Measurements from ENCODE around the gene GBA3.

GBA3 gene

DNA sequence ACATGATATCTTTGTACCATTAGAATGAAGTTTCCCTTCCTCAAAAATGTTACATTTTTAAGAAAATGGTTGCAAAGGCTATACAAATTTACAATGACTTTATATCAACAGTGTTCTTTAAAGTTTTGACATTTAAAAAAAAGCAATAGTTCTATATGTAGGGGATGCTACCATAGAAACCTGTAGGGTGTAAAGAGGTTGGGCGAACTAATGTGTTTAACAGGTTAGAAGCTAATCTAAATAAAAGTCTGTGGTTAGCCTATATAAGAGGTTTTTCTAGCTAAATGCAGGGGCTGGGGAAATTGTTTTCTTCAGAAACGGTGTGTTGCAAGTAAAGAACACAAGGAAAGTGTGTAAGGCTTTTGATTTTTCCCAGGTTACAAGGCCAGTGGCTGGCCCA, 73.3 kb downstream of the GBA3 start:
- Mint-ChIP-seq H3K4me1 (ENCODE audit: low read depth) (peaks cover 25% of the 10 kb centered on the region), H3K27ac (no peak overlapping the region), H3K4me3 (no peak overlapping the region), H3K9me3 (peaks cover 43% of the 10 kb centered on the region), H3K27me3 (ENCODE audit: low read depth) (peaks cover 3% of the 10 kb centered on the region), H3K36me3 (ENCODE audit: low read depth) (peaks cover 13% of the 10 kb centered on the region)
- no peak for DNase-seq (ENCODE audit: low spot score)

DNA sequence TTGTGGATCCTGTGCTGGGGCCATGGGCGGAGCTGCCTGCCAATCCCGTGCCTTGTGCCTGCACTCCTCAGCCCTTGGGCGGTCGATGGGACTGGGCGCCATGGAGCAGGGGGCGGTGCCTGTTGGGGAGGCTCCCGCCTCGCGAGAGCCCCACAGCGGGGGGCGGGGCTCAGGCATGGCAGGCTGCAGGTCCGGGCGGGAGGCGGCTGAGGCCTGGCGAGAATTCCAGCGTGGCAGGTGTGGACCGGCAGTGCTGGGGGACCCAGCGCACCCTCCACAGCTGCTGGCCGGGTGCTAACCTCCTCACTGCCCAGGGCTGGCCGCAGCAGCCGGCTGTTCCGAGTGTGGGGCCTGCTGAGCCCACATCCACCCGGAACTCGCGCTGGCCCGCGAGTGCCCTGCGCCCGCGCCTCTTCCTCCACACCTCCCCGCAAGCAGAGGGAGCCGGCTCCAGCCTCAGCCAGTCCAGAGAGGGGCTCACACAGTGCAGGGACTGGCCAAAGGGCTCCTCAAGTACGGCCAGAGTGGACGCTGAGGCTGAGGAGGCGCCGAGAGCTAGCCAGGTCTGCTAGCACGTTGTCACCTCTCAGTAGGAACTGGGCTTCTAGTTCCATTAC, 85.9 kb downstream of the GBA3 start:
- Mint-ChIP-seq H3K36me3 (ENCODE audit: low read depth) (no peaks in the 10 kb centered on the region), H3K4me3 (no peak overlapping the region), H3K9me3 (no peaks in the 10 kb centered on the region), H3K27me3 (ENCODE audit: low read depth) (no peaks in the 10 kb centered on the region), H3K27ac (no peak overlapping the region), H3K4me1 (ENCODE audit: low read depth) (no peaks in the 10 kb centered on the region)
- no peak for DNase-seq (ENCODE audit: low spot score)

DNA sequence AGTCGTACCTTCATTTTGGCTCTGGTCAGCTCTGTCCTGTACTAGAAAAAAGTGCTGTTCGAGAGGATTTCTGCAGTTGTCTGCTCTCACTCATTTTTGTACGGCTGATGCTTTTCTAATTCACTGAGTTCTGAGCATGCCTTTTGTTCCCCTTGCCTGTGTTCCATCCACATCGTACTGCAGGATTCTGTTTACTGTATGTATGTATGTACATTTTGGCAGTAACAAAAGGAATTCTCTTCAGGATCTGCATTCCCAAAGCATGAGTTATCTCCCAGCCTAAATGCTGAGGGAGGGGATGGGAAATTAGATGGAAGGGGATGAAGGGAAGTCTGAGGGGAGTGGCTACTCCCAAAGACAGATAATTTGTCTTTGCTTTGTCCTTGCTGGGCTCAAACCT, 87.6 kb downstream of the GBA3 start:
- Mint-ChIP-seq H3K27ac (no peak overlapping the region), H3K36me3 (ENCODE audit: low read depth) (no peaks in the 10 kb centered on the region), H3K9me3 (no peaks in the 10 kb centered on the region), H3K4me1 (ENCODE audit: low read depth) (no peaks in the 10 kb centered on the region), H3K4me3 (no peak overlapping the region), H3K27me3 (ENCODE audit: low read depth) (no peaks in the 10 kb centered on the region)
- DNase-seq (ENCODE audit: low spot score): no peak

DNA sequence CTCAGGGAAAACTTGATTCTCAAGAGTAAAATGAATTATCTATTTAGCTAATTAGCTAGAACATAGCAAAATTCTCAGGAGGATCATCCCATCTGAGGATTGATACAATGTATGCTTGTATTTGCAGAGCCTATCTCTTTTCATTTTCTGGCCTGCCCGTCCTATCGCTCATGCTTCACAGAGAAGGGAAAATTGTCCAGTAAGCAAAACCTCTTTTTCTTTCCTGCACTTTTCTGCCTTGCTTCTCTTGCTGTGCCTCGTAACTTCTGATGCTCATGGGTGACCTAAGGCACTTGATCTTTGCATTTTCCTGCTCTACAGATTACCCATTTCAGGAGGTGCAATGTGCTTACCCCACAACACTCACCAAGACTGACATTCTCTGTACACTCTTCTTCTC, 88.1 kb downstream of the GBA3 start:
- Mint-ChIP-seq H3K4me1 (ENCODE audit: low read depth) (no peaks in the 10 kb centered on the region), H3K36me3 (ENCODE audit: low read depth) (no peaks in the 10 kb centered on the region), H3K27me3 (ENCODE audit: low read depth) (no peaks in the 10 kb centered on the region), H3K27ac (no peak overlapping the region), H3K4me3 (no peak overlapping the region), H3K9me3 (no peaks in the 10 kb centered on the region)
- DNase-seq (ENCODE audit: low spot score): no peak

DNA sequence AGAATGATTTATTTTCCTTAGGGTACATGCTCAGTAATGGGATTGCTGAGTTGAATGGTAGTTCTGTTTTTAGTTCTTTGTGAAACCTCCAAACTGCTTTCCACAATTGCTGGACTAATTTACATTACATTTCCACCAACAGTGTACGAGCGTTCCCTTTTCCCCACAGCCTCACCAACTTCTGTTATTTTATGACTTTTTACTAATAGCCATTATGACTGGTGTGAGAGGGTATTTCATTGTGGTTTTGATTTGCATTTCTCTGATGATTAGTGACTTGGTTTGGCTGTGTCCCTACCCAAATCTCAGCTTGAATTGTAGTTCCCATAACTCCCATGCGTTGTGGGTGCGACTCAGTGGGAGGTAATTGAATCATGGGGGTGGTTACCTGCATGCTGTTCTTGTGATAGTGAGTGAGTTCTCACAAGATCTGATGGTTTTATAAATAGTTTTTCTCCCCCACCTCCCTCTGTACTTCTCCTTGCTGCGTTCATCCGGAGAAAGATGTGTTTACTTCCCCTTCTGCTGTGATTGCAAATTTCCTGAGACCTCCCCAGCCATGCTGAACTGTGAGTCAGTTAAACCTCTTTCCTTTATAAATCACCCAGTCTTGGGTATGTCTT, 95.1 kb downstream of the GBA3 start:
- Mint-ChIP-seq H3K4me3 (no peak overlapping the region), H3K36me3 (ENCODE audit: low read depth) (no peaks in the 10 kb centered on the region), H3K9me3 (no peaks in the 10 kb centered on the region), H3K4me1 (ENCODE audit: low read depth) (no peaks in the 10 kb centered on the region), H3K27me3 (ENCODE audit: low read depth) (peaks cover 9% of the 10 kb centered on the region), H3K27ac (no peak overlapping the region)
- no peak for DNase-seq (ENCODE audit: low spot score)

DNA sequence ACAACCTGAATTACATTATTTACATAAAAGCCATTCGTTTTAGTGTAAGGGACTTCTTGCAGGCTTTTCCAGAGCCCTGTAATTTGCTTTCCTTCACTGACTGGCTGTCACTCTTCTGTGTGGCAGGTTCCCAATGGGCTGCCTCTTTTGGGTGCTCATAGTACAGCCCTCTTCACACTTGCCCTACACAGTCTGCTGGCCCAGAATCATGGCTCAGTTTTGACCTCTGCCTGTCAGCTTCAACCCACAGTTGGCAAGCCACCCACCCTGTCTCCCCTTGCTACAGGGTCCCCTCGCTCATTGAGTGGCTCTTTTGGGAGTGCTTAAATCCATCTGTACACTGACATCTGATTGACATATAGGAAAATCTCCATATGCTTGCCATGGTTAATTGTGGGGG, 97.9 kb downstream of the GBA3 start:
- H3K4me1 Mint-ChIP-seq (ENCODE audit: low read depth): no peaks in the 10 kb centered on the region
- H3K9me3 Mint-ChIP-seq: no peaks in the 10 kb centered on the region
- H3K36me3 Mint-ChIP-seq (ENCODE audit: low read depth): no peaks in the 10 kb centered on the region
- no peak overlapping the region for H3K27ac Mint-ChIP-seq
- DNase-seq (ENCODE audit: low spot score): no peak
- no peak overlapping the region for H3K4me3 Mint-ChIP-seq
- H3K27me3 Mint-ChIP-seq (ENCODE audit: low read depth): peaks cover 9% of the 10 kb centered on the region

DNA sequence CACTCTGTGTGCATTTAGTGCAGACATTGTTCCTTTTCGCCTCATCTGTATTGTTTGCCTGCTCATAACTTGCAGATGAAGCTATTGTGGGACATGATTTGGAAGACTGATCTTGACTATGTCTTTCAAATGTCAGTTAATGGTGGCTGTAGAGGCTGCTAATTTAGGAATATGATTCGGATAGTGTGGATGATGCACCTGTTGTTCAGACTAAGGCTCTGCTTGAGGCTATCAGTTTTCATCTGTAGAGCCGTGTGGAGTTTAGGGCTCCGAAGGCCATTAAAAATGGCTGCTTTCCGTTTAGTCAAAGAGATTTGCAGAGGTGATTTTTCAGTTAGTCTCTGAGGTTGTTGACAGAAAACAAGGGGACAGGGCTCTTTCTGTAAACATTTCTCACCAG, 102.0 kb downstream of the GBA3 start:
- DNase-seq (ENCODE audit: low spot score): no peak
- peaks cover 2% of the 10 kb centered on the region for H3K27me3 Mint-ChIP-seq (ENCODE audit: low read depth)
- no peaks in the 10 kb centered on the region for H3K36me3 Mint-ChIP-seq (ENCODE audit: low read depth)
- H3K4me1 Mint-ChIP-seq (ENCODE audit: low read depth): no peaks in the 10 kb centered on the region
- H3K27ac Mint-ChIP-seq: no peak overlapping the region
- H3K4me3 Mint-ChIP-seq: no peak overlapping the region
- H3K9me3 Mint-ChIP-seq: no peaks in the 10 kb centered on the region

DNA sequence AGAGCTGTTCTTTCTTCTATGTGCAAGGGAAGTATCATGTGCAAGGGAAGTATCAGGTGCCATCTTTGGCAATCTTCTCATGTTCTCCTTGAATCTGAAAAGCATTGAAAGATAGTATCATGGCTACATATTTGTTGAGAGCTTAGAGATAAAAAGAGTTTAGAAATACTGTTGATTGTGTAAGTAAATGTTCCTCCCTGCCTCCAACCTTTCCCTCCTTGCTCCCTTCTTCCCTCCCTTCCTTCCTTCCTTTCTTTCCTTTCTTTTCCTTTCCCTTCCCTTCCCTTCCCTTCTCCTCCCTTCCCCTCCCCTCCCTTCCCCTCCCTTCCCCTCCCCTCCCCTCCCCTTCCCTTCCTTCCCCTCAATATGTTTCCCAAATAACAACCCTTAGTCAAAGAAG, 108.7 kb downstream of the GBA3 start:
- H3K4me3 Mint-ChIP-seq: no peak overlapping the region
- no peak for DNase-seq (ENCODE audit: low spot score)
- H3K36me3 Mint-ChIP-seq (ENCODE audit: low read depth): no peaks in the 10 kb centered on the region
- H3K27ac Mint-ChIP-seq: no peak overlapping the region
- H3K9me3 Mint-ChIP-seq: no peaks in the 10 kb centered on the region
- no peaks in the 10 kb centered on the region for H3K4me1 Mint-ChIP-seq (ENCODE audit: low read depth)
- H3K27me3 Mint-ChIP-seq (ENCODE audit: low read depth): no peaks in the 10 kb centered on the region

DNA sequence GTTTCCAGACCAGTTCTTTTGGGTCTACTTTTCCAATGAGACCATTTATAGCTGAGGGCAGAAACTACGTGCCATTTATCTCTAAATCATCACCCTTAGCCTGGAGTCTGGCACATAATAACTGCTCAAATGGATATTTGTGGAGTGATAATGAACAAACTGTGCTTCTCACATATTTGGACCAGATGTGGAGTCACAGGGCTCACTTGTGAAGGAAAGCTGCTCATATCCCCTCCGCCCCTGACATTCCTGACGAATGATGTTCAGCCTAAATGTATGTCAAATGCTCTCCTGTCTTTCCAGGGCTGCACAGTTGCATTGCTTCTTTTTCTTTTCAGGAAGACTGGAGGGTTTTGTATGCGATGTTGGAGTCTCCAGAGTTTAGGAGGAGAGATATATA, 110.1 kb downstream of the GBA3 start:
- Mint-ChIP-seq H3K36me3 (ENCODE audit: low read depth) (no peaks in the 10 kb centered on the region), H3K27ac (no peak overlapping the region), H3K4me1 (ENCODE audit: low read depth) (no peaks in the 10 kb centered on the region), H3K4me3 (no peak overlapping the region), H3K27me3 (ENCODE audit: low read depth) (no peaks in the 10 kb centered on the region), H3K9me3 (no peaks in the 10 kb centered on the region)
- no peak for DNase-seq (ENCODE audit: low spot score)

DNA sequence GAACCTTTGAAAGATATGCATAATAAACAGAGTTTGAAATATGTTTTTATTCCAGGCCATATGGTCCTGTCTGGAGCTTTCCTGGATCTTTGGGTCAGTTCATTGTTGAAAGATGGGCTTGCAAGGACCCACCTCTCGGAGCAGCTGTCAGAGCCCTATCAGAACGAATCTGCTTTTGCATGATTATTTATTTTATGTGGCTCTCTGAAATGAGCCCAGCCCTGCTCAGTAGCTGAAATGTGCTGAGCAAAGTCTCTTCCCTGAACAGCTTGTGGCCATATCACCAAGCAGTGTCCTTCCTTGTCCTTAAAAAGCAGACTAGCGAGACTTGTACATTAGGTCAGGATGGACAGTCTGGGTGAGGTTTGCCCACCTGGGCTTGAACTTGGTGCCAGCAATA, 110.8 kb downstream of the GBA3 start:
- no peak for DNase-seq (ENCODE audit: low spot score)
- no peaks in the 10 kb centered on the region for H3K36me3 Mint-ChIP-seq (ENCODE audit: low read depth)
- no peak overlapping the region for H3K4me3 Mint-ChIP-seq
- H3K27ac Mint-ChIP-seq: no peak overlapping the region
- H3K9me3 Mint-ChIP-seq: no peaks in the 10 kb centered on the region
- H3K27me3 Mint-ChIP-seq (ENCODE audit: low read depth): no peaks in the 10 kb centered on the region
- H3K4me1 Mint-ChIP-seq (ENCODE audit: low read depth): no peaks in the 10 kb centered on the region

DNA sequence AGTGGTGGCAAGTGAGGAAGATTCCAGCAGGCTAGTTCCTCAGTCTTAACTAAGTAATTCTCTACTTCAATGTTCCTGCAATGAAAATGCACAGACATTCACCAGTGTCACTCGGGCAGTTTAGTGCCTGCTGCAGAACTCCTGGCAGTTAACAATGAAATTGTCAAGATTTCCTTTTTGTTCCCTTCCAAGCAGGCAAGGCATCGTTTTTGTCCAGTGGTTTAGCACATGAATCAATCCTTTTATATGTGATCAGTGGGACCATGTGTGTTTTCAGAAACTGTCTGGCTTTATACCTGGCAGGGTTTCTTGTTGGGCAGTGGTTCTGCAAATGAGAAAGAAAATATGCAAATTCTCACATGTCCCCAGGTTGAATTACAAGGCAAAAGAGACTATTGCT, 122.2 kb downstream of the GBA3 start:
- no peak overlapping the region for H3K27ac Mint-ChIP-seq
- H3K9me3 Mint-ChIP-seq: no peaks in the 10 kb centered on the region
- DNase-seq (ENCODE audit: low spot score): no peak
- no peaks in the 10 kb centered on the region for H3K36me3 Mint-ChIP-seq (ENCODE audit: low read depth)
- H3K4me3 Mint-ChIP-seq: no peak overlapping the region
- no peaks in the 10 kb centered on the region for H3K4me1 Mint-ChIP-seq (ENCODE audit: low read depth)
- no peaks in the 10 kb centered on the region for H3K27me3 Mint-ChIP-seq (ENCODE audit: low read depth)

DNA sequence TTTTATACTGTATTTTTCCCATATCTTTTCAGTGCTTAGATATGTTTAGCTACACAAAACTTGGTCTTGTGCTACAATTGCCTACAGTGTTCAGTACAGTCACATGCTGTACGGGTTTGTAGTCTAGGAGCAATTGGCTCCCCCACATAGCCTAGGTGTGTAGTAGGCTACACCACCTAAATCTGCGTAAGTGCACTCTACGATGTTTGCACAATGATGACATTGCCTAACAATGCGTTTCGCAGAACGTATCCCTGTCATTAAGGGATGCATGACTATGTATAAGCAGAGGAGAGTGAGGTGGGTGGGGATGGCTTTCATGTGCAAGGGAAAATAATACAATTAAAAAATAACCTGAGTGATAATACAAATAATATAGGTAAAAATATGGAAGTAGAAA, 131.4 kb downstream of the GBA3 start:
- H3K27me3 Mint-ChIP-seq (ENCODE audit: low read depth): no peaks in the 10 kb centered on the region
- H3K4me1 Mint-ChIP-seq (ENCODE audit: low read depth): no peaks in the 10 kb centered on the region
- no peaks in the 10 kb centered on the region for H3K9me3 Mint-ChIP-seq
- no peaks in the 10 kb centered on the region for H3K36me3 Mint-ChIP-seq (ENCODE audit: low read depth)
- no peak overlapping the region for H3K4me3 Mint-ChIP-seq
- DNase-seq (ENCODE audit: low spot score): no peak
- H3K27ac Mint-ChIP-seq: no peak overlapping the region

DNA sequence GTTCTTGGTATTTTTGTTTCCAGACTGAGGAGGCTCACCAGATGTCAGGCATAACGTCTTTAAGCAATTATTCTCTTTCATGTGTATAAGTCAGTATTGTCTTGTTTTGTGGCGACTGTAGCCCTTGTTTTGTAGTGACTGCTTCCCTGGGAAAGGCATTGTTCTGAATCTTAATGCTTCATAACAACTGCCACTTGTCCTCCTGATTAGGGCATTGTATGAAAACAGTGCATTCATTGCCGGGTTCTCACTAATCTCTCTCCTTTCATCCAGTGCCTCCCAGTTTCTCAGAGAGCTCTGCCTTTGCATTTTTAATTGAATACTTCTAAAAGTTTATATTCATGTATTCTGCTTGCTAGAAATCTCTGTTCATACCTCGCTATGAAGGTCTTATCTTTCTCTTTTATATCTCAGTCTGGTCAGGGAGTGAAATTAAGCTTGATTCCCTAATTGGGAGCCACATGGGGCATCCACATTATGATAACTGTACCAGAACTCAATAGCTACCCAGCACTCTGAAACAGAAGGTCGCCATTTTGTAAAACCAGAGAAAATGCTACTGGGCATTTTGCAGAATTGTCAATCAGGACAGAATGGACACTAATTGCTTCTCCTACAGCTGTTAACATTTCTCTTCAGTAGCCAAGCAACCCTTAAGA, 149.8 kb downstream of the GBA3 start:
- Mint-ChIP-seq H3K4me1 (ENCODE audit: low read depth) (no peaks in the 10 kb centered on the region), H3K9me3 (no peaks in the 10 kb centered on the region), H3K27ac (no peak overlapping the region), H3K27me3 (ENCODE audit: low read depth) (no peaks in the 10 kb centered on the region), H3K36me3 (ENCODE audit: low read depth) (no peaks in the 10 kb centered on the region), H3K4me3 (no peak overlapping the region)
- DNase-seq (ENCODE audit: low spot score): no peak

DNA sequence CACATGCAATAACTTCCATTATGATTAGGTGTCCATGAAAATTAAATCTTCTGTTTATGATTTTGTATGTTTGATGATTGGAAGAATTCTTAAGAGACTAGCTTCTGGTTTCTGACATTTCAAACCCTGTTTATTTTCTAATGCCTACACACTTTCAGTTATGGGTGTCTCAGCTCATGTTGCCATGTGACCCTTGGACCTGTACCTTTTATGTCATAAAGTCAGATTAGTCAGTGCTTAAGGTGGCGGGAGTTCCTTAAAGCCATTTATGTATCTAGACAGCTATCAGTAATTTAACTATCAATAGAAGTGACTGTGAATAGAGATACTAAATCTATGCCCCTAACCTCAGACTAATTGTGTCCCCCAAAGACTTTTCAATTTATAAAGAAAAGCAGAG, 155.6 kb downstream of the GBA3 start:
- no peak overlapping the region for H3K27ac Mint-ChIP-seq
- no peak overlapping the region for H3K4me3 Mint-ChIP-seq
- H3K36me3 Mint-ChIP-seq (ENCODE audit: low read depth): no peaks in the 10 kb centered on the region
- H3K27me3 Mint-ChIP-seq (ENCODE audit: low read depth): no peaks in the 10 kb centered on the region
- no peaks in the 10 kb centered on the region for H3K9me3 Mint-ChIP-seq
- peaks cover 3% of the 10 kb centered on the region for H3K4me1 Mint-ChIP-seq (ENCODE audit: low read depth)
- DNase-seq (ENCODE audit: low spot score): no peak

DNA sequence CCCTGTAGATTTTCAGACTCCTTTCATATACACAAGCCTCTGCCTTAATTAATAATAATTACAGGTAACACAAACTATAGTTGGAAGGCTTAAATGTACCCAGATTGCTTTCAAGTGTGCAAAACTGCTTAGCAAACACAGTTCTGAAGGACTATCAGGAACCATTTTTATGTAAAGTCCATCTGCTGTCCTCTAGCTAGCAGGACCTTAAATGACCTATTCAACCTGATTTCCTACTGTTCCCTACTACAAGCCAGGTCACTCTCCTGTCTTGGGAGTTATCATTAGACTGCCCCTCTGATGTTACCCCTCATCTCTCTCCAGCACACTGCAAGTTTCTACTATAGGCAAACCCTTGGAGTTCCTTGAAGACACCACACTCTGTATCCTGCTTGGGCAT, 157.3 kb downstream of the GBA3 start:
- Mint-ChIP-seq H3K27me3 (ENCODE audit: low read depth) (no peaks in the 10 kb centered on the region), H3K4me3 (no peak overlapping the region), H3K4me1 (ENCODE audit: low read depth) (peaks cover 3% of the 10 kb centered on the region), H3K36me3 (ENCODE audit: low read depth) (no peaks in the 10 kb centered on the region), H3K9me3 (no peaks in the 10 kb centered on the region), H3K27ac (no peak overlapping the region)
- DNase-seq (ENCODE audit: low spot score): no peak

Data from T-helper 2 cell treated with Interferon-gamma antibody and Interleukin-4, amounts not matched to agents 5 μg/mL and 100 μg/mL, for 36 hours (primary cell).